Panc1 (cell line): Measurements from ENCODE around the gene ZC3H7B. TPM values are rescaled to one million over a fixed set of nuclear protein-coding genes. Genes with fewer than 3 reads are reported as not detected.

ENCODE experiments used
- ATAC-seq: fragments of 200-7000 bp; cut with Tn5 transposase; 2 replicates; pipeline ENCODE4 v1.9.1; 2020; ENCODE audit warnings: mild to moderate bottlenecking, moderate library complexity
- BruUV-seq: library from RNA; stranded (reverse); fragments of 400-500 nt; replicated peaks from 2 replicates; lab custom pipeline; 2021; lab: Mats Ljungman, UMichigan
- CTCF ChIA-PET: fragments of 300-600 bp; sonication (Branson Sonifier 250); formaldehyde crosslinking; loops from one replicate; lab custom pipeline; 2022; ENCODE audit warnings: antibody characterized with exemption; lab: Charles Lee
- POLR2A ChIA-PET: fragments of 300-600 bp; sonication (Branson Sonifier 250); formaldehyde crosslinking; loops from one replicate; lab custom pipeline; 2022; ENCODE audit warnings: antibody characterized with exemption; lab: Charles Lee
- DNase-seq: peaks from one replicate; pipeline ENCODE4 v3.0.0-alpha.2; 2010; ENCODE audit warnings: low read depth, low spot score
- H3K27ac ChIP-seq: 2 replicates; pipeline ENCODE4 v1.5.1; 2011; ENCODE audit warnings: mild to moderate bottlenecking, low read length, inconsistent platforms
- H3K27me3 ChIP-seq: fragments of 200-500 bp; sonication (Bioruptor generic); 2 replicates; pipeline ENCODE4 v1.6.0; 2014; ENCODE audit warnings: low read length, inconsistent platforms; ENCODE audit not compliant: control insufficient read depth, insufficient read depth
- H3K36me3 ChIP-seq: fragments of 200-500 bp; sonication (Bioruptor generic); 2 replicates; pipeline ENCODE4 v1.5.1; 2014; ENCODE audit warnings: inconsistent platforms, mild to moderate bottlenecking, low read length, moderate library complexity; ENCODE audit not compliant: control insufficient read depth, insufficient read depth
- H3K4me1 ChIP-seq: 2 replicates; pipeline ENCODE4 v1.5.1; 2011; ENCODE audit warnings: inconsistent platforms, mild to moderate bottlenecking, low read length, moderate library complexity; ENCODE audit not compliant: control insufficient read depth, insufficient read depth
- H3K4me3 ChIP-seq, 2 experiments: 2 replicates each; pipeline ENCODE4 v1.5.1; 2011 to 2012; ENCODE audit warnings: low read depth in 2 of 2, low read length in 2 of 2, mild to moderate bottlenecking in 2 of 2, inconsistent platforms in 1 of 2, moderate library complexity in 1 of 2
- H3K9me3 ChIP-seq: fragments of 200-500 bp; sonication (Bioruptor generic); 2 replicates; pipeline ENCODE4 v1.5.1; 2014; ENCODE audit warnings: low read depth, mild to moderate bottlenecking, inconsistent platforms, low read length, moderate library complexity; ENCODE audit not compliant: control insufficient read depth, insufficient read depth
- POLR2AphosphoS5 ChIP-seq: IDR thresholded peaks from 2 replicates; pipeline ENCODE4 v1.6.1; 2012; ENCODE audit warnings: mild to moderate bottlenecking, low read depth, low read length, moderate library complexity
- SIN3A ChIP-seq: IDR thresholded peaks from 2 replicates; pipeline ENCODE4 v1.6.1; 2012; ENCODE audit warnings: low read depth, mild to moderate bottlenecking, low read length, moderate library complexity, borderline replicate concordance; ENCODE audit not compliant: insufficient read depth
- TCF7L2 ChIP-seq: IDR thresholded peaks from 2 replicates; pipeline ENCODE4 v1.6.1; 2011; ENCODE audit warnings: mild to moderate bottlenecking, low read depth, low read length, inconsistent platforms
- in situ Hi-C: cut with HindIII; loops from 2 replicates; pipeline ENCODE4 v1.10.0; 2016; ENCODE audit warnings: low sequenced_read_pairs, low pct_unique_long_range_greater_than_20kb
- intact Hi-C: fragments of 100-400 bp; cut with micrococcal nuclease; formaldehyde crosslinking; loops from one replicate; pipeline ENCODE4 v1.10.0; 2022; ENCODE audit not compliant: unreplicated experiment
- total RNA-seq: library from RNA; stranded (reverse); gene quantifications from one replicate; pipeline ENCODE4 v1.2.1, GENCODE V29; 2021; ENCODE audit not compliant: unreplicated experiment
- TF ChIP-seq, protein P1 (sequence below), 2 experiments: IDR thresholded peaks; 2 replicates each; pipeline ENCODE4 v1.6.1; 2011 to 2012; ENCODE audit warnings: low read depth in 2 of 2, control low read depth in 1 of 2, low read length in 1 of 2, mild to moderate bottlenecking in 1 of 2, moderate library complexity in 1 of 2; ENCODE audit not compliant: insufficient read depth in 1 of 2
- TF ChIP-seq, protein P2 (sequence below): fragments of 450-650 bp; IDR thresholded peaks from 2 replicates; pipeline ENCODE4 v1.5.1; 2017; ENCODE audit warnings: mild to moderate bottlenecking

The ZC3H7B gene
- total RNA-seq, 1 experiment from 2014 or later, result 62.0 TPM

DNA sequence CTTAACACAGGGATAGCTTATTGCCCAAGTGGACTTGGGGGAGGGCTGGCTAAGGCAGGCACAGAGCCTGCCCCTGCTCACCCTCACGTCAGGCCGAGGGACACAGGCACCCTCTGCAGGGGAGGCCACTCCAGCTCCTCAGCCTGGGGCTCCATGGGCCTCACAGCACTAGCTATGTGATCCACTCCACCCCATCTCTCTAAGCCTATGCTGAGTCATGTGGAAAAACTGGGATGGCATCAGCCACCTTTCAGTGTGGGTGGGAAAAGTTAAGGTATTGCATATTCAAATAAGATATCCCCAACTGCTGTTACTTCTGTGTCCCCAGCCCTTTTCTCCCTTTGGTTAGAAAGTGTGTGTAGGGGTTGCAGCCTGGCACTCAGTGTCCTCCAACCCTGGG is 37.6 kb upstream of the ZC3H7B start:
- TF ChIP-seq TCF7L2, result no peak
- TF ChIP-seq, protein P1, sequence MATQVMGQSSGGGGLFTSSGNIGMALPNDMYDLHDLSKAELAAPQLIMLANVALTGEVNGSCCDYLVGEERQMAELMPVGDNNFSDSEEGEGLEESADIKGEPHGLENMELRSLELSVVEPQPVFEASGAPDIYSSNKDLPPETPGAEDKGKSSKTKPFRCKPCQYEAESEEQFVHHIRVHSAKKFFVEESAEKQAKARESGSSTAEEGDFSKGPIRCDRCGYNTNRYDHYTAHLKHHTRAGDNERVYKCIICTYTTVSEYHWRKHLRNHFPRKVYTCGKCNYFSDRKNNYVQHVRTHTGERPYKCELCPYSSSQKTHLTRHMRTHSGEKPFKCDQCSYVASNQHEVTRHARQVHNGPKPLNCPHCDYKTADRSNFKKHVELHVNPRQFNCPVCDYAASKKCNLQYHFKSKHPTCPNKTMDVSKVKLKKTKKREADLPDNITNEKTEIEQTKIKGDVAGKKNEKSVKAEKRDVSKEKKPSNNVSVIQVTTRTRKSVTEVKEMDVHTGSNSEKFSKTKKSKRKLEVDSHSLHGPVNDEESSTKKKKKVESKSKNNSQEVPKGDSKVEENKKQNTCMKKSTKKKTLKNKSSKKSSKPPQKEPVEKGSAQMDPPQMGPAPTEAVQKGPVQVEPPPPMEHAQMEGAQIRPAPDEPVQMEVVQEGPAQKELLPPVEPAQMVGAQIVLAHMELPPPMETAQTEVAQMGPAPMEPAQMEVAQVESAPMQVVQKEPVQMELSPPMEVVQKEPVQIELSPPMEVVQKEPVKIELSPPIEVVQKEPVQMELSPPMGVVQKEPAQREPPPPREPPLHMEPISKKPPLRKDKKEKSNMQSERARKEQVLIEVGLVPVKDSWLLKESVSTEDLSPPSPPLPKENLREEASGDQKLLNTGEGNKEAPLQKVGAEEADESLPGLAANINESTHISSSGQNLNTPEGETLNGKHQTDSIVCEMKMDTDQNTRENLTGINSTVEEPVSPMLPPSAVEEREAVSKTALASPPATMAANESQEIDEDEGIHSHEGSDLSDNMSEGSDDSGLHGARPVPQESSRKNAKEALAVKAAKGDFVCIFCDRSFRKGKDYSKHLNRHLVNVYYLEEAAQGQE (IDR thresholded peaks at IDR 0.05; ENCODE audit: insufficient read depth in 1 of 2, low read depth in 2 of 2, low read length in 1 of 2), result no peak
- TF ChIP-seq, protein P2, sequence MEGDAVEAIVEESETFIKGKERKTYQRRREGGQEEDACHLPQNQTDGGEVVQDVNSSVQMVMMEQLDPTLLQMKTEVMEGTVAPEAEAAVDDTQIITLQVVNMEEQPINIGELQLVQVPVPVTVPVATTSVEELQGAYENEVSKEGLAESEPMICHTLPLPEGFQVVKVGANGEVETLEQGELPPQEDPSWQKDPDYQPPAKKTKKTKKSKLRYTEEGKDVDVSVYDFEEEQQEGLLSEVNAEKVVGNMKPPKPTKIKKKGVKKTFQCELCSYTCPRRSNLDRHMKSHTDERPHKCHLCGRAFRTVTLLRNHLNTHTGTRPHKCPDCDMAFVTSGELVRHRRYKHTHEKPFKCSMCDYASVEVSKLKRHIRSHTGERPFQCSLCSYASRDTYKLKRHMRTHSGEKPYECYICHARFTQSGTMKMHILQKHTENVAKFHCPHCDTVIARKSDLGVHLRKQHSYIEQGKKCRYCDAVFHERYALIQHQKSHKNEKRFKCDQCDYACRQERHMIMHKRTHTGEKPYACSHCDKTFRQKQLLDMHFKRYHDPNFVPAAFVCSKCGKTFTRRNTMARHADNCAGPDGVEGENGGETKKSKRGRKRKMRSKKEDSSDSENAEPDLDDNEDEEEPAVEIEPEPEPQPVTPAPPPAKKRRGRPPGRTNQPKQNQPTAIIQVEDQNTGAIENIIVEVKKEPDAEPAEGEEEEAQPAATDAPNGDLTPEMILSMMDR, result no peak
- TF ChIP-seq SIN3A, result no peak
- TF ChIP-seq POLR2AphosphoS5, result no peak

DNA sequence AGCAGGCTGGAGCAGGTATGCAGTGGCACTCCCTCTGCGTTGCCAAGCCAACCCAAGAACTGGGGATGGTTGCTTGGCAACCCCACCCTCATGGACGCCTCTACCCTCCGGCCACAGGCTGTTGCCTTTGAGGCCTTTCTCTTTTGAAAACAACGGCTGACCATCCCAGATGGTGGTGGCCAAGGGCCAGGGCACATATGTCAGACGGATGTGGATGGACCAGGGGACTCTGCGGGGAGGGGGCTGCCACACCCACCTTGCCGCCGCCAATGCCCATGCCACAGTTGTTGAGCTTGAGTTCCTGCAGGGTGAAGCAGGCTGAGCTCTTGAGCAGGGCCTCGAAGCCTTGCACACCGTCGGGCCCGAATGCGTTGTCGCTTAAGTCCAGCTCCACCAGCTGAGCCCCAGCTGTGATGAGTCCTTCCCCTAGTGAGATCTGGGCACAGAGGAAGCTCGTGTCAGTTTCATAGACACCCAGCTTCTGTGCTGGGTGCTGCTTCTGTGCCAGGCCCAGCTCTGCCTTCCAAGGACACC is 36.9 kb upstream of the ZC3H7B start:
- CTCF ChIA-PET, result no interaction called here
- POLR2A ChIA-PET, result no interaction called here

More for the DNA sequence above, 37.6 kb upstream of the ZC3H7B start:
- Histone ChIP-seq H3K9me3 (no peaks in the 10 kb centered on the region), H3K27ac (no peak overlapping the region), H3K36me3 (peaks cover 12% of the 10 kb centered on the region), H3K4me1 (no peaks in the 10 kb centered on the region), H3K27me3 (no peaks in the 10 kb centered on the region), H3K4me3 (no peak overlapping the region)
- ChIA-PET POLR2A (no interaction called here), CTCF (no interaction called here)
- DNase-seq, result no peak
- intact Hi-C loops, result no loop called here
- ATAC-seq, result no peak
- in situ Hi-C loops, result no loop called here
- BruUV-seq, result no TSS peak

More for the DNA sequence above, 36.9 kb upstream of the ZC3H7B start:
- no peak overlapping the region for H3K4me3 ChIP-seq
- no peaks in the 10 kb centered on the region for H3K4me1 ChIP-seq
- no TSS peak for BruUV-seq
- no peak for DNase-seq
- H3K9me3 ChIP-seq, result no peaks in the 10 kb centered on the region
- H3K36me3 ChIP-seq, result peaks cover 8% of the 10 kb centered on the region
- TF ChIP-seq TCF7L2 (no peak), POLR2AphosphoS5 (no peak), SIN3A (no peak)
- TF ChIP-seq, protein P1 (IDR thresholded peaks at IDR 0.05; ENCODE audit: insufficient read depth in 1 of 2, low read depth in 2 of 2, low read length in 1 of 2), result no peak
- TF ChIP-seq, protein P2, result no peak
- intact Hi-C loops (no loop called here), in situ Hi-C loops (no loop called here)
- ATAC-seq, result no peak
- H3K27ac ChIP-seq, result no peak overlapping the region
- H3K27me3 ChIP-seq, result no peaks in the 10 kb centered on the region
